ENCODE measurements around the gene CHMP4B.

Gene CHMP4B

GRCh38 chr20:33859751-33860150 is 48.6 kb downstream of the CHMP4B start:
- no peak for TF ChIP-seq CTCF (conservative IDR thresholded peaks at IDR 0.05; ENCODE audit: low read depth, low read length)
- no peak for DNase-seq (ENCODE audit: low read depth)
- H3K4me3 ChIP-seq (ENCODE audit: low read length): no peak overlapping the region

GRCh38 chr20:33861458-33861857 is 50.3 kb downstream of the CHMP4B start:
- no peak for TF ChIP-seq CTCF (conservative IDR thresholded peaks at IDR 0.05; ENCODE audit: low read depth, low read length)
- no peak overlapping the region for H3K4me3 ChIP-seq (ENCODE audit: low read length)

GRCh38 chr20:33862709-33863403 is 51.7 kb downstream of the CHMP4B start:
- H3K4me3 ChIP-seq (ENCODE audit: low read length): peak overlapping the region; percentile 27
- peak; percentile 77 for TF ChIP-seq CTCF (conservative IDR thresholded peaks at IDR 0.05; ENCODE audit: low read depth, low read length)
- DNase-seq (ENCODE audit: low read depth): peak; percentile 24

More at GRCh38 chr20:33861458-33861857, 50.3 kb downstream of the CHMP4B start:
- no peak for DNase-seq (ENCODE audit: low read depth)

GRCh38 chr20:33863440-33864323 is 52.5 kb downstream of the CHMP4B start:
- no peak for TF ChIP-seq CTCF (conservative IDR thresholded peaks at IDR 0.05; ENCODE audit: low read depth, low read length)
- DNase-seq (ENCODE audit: low read depth): no peak
- H3K4me3 ChIP-seq (ENCODE audit: low read length): no peak overlapping the region

- H3K4me3 ChIP-seq (ENCODE audit: low read length): no peak overlapping the region
- TF ChIP-seq CTCF (conservative IDR thresholded peaks at IDR 0.05; ENCODE audit: low read depth, low read length): no peak
- no peak for DNase-seq (ENCODE audit: low read depth)
Observed at GRCh38 chr20:33864324-33864963, 53.3 kb downstream of the CHMP4B start.

- no peak overlapping the region for H3K4me3 ChIP-seq (ENCODE audit: low read length)
- DNase-seq (ENCODE audit: low read depth): no peak
- no peak for TF ChIP-seq CTCF (conservative IDR thresholded peaks at IDR 0.05; ENCODE audit: low read depth, low read length)
Observed at GRCh38 chr20:33865761-33866370, 54.7 kb downstream of the CHMP4B start.

All from retinal pigment epithelial cell (primary cell).